Esophagus muscularis mucosa (tissue), 4 donors: ENCODE data around the gene CLEC16A.

Experiments used
- CTCF ChIP-seq, 3 experiments: fragments of 200-600 bp in 2 of 3; fragments of 450-650 bp in 1 of 3; sonication (generic) in 2 of 3; IDR thresholded peaks; one replicate each; pipeline ENCODE4 v1.5.1; 2017 to 2019; ENCODE audit warnings: antibody characterized with exemption in 3 of 3, mild to moderate bottlenecking in 2 of 3, moderate library complexity in 1 of 3
- EP300 ChIP-seq: sonication (generic); formaldehyde crosslinking; IDR thresholded peaks from one replicate; pipeline ENCODE4 v1.6.1; 2017; ENCODE audit warnings: antibody characterized with exemption
- POLR2A ChIP-seq: fragments of 450-650 bp; IDR thresholded peaks from one replicate; pipeline ENCODE4 v1.6.1; 2017; ENCODE audit warnings: antibody characterized with exemption, moderate library complexity, mild to moderate bottlenecking, low read depth
- POLR2AphosphoS5 ChIP-seq, 2 donors: sonication (generic); formaldehyde crosslinking; IDR thresholded peaks; one replicate each; pipeline ENCODE4 v1.6.1; 2017; ENCODE audit warnings: antibody characterized with exemption in 2 of 2

GRCh38 chr16:10944249-10945064 lies at the start of gene CLEC16A:
- TF ChIP-seq CTCF (IDR thresholded peaks at IDR 0.05) = peak in 2 of 3 experiments; percentile 1 to 40
- no peak for TF ChIP-seq EP300
- TF ChIP-seq POLR2AphosphoS5 (IDR thresholded peaks at IDR 0.05) = peak; percentile 94 to 98
- TF ChIP-seq POLR2A = peak; percentile 32
